Effector memory CD4-positive, alpha-beta T cell (primary cell): ENCODE results near the gene TRUB2.

Experiments
- DNase-seq, 3 donors: peaks; one replicate each; pipeline ENCODE4 v3.0.0-alpha.2; 2020
- H3K27ac ChIP-seq: 2 replicates; pipeline ENCODE4 v1.7.0; 2013; ENCODE audit warnings: mild to moderate bottlenecking, low read length, moderate library complexity; ENCODE audit not compliant: insufficient read depth, poor library complexity, severe bottlenecking
- H3K27me3 ChIP-seq: replicated peaks from 2 replicates; pipeline ENCODE4 v1.7.0; 2013; ENCODE audit warnings: mild to moderate bottlenecking, low read length; ENCODE audit not compliant: insufficient read depth, control insufficient read depth, poor library complexity, severe bottlenecking
- H3K36me3 ChIP-seq: 2 replicates; pipeline ENCODE4 v1.7.0; 2013; ENCODE audit warnings: mild to moderate bottlenecking, low read length, moderate library complexity; ENCODE audit not compliant: control insufficient read depth, insufficient read depth
- H3K4me1 ChIP-seq: 2 replicates; pipeline ENCODE4 v1.7.0; 2013; ENCODE audit warnings: low read length, mild to moderate bottlenecking; ENCODE audit not compliant: control insufficient read depth, insufficient read depth, poor library complexity, severe bottlenecking
- H3K4me3 ChIP-seq: 2 replicates; pipeline ENCODE4 v1.7.0; 2013; ENCODE audit warnings: low read length, low read depth, mild to moderate bottlenecking; ENCODE audit not compliant: insufficient read depth, poor library complexity, severe bottlenecking
- H3K9me3 ChIP-seq: 2 replicates; pipeline ENCODE4 v1.7.0; 2013; ENCODE audit warnings: mild to moderate bottlenecking, low read length, moderate library complexity; ENCODE audit not compliant: control insufficient read depth

TRUB2 gene

GRCh38 chr9:128304136-128304970 lies 17.9 kb downstream of the TRUB2 start:
- H3K27ac ChIP-seq, result no peak overlapping the region
- no peaks in the 10 kb centered on the region for H3K9me3 ChIP-seq
- H3K4me1 ChIP-seq, result no peaks in the 10 kb centered on the region
- no peak overlapping the region for H3K4me3 ChIP-seq
- DNase-seq, result no peak
- H3K27me3 ChIP-seq, result no peaks in the 10 kb centered on the region
- peaks cover 4% of the 10 kb centered on the region for H3K36me3 ChIP-seq

GRCh38 chr9:128298535-128299482 lies 23.4 kb downstream of the TRUB2 start:
- Histone ChIP-seq H3K27ac (no peak overlapping the region), H3K9me3 (no peaks in the 10 kb centered on the region)

GRCh38 chr9:128297221-128297773 lies 24.9 kb downstream of the TRUB2 start:
- no peaks in the 10 kb centered on the region for H3K36me3 ChIP-seq
- H3K4me3 ChIP-seq, result no peak overlapping the region
- DNase-seq, result no peak
- no peak overlapping the region for H3K27ac ChIP-seq
- H3K9me3 ChIP-seq, result no peaks in the 10 kb centered on the region
- H3K4me1 ChIP-seq, result no peaks in the 10 kb centered on the region
- no peaks in the 10 kb centered on the region for H3K27me3 ChIP-seq

More at GRCh38 chr9:128298535-128299482, 23.4 kb downstream of the TRUB2 start:
- no peak overlapping the region for H3K4me3 ChIP-seq
- no peaks in the 10 kb centered on the region for H3K27me3 ChIP-seq
- no peaks in the 10 kb centered on the region for H3K4me1 ChIP-seq
- H3K36me3 ChIP-seq, result no peaks in the 10 kb centered on the region
- no peak for DNase-seq

GRCh38 chr9:128296340-128297220 lies 25.7 kb downstream of the TRUB2 start:
- Histone ChIP-seq H3K4me3 (no peak overlapping the region), H3K27me3 (no peaks in the 10 kb centered on the region), H3K9me3 (no peaks in the 10 kb centered on the region), H3K27ac (no peak overlapping the region), H3K36me3 (no peaks in the 10 kb centered on the region), H3K4me1 (no peaks in the 10 kb centered on the region)
- DNase-seq, result no peak

GRCh38 chr9:128294142-128294541 lies 28.1 kb downstream of the TRUB2 start:
- H3K9me3 ChIP-seq, result no peaks in the 10 kb centered on the region
- no peak overlapping the region for H3K4me3 ChIP-seq
- H3K36me3 ChIP-seq, result no peaks in the 10 kb centered on the region
- H3K4me1 ChIP-seq, result no peaks in the 10 kb centered on the region
- no peak overlapping the region for H3K27ac ChIP-seq
- no peaks in the 10 kb centered on the region for H3K27me3 ChIP-seq
- DNase-seq, result no peak

- no peaks in the 10 kb centered on the region for H3K27me3 ChIP-seq
- H3K27ac ChIP-seq, result no peak overlapping the region
- no peaks in the 10 kb centered on the region for H3K9me3 ChIP-seq
- no peak overlapping the region for H3K4me3 ChIP-seq
- no peaks in the 10 kb centered on the region for H3K4me1 ChIP-seq
- peaks cover 5% of the 10 kb centered on the region for H3K36me3 ChIP-seq
- no peak for DNase-seq
These were observed 29.2 kb downstream of the TRUB2 start for GRCh38 chr9:128293091-128293490.

- Histone ChIP-seq H3K36me3 (peaks cover 5% of the 10 kb centered on the region), H3K9me3 (no peaks in the 10 kb centered on the region), H3K4me1 (no peaks in the 10 kb centered on the region), H3K27ac (no peak overlapping the region), H3K4me3 (no peak overlapping the region), H3K27me3 (no peaks in the 10 kb centered on the region)
- DNase-seq, result no peak
These were observed 30.2 kb downstream of the TRUB2 start for GRCh38 chr9:128292009-128292408.

- Histone ChIP-seq H3K9me3 (no peaks in the 10 kb centered on the region), H3K27me3 (no peaks in the 10 kb centered on the region), H3K27ac (no peak overlapping the region)
These were observed 33.8 kb downstream of the TRUB2 start for GRCh38 chr9:128288273-128289004.

GRCh38 chr9:128286440-128286839 lies 35.8 kb downstream of the TRUB2 start:
- Histone ChIP-seq H3K36me3 (peaks cover 20% of the 10 kb centered on the region), H3K9me3 (no peaks in the 10 kb centered on the region), H3K27ac (no peak overlapping the region), H3K4me3 (no peak overlapping the region), H3K4me1 (no peaks in the 10 kb centered on the region), H3K27me3 (no peaks in the 10 kb centered on the region)
- DNase-seq, result no peak

More at GRCh38 chr9:128288273-128289004, 33.8 kb downstream of the TRUB2 start:
- no peak for DNase-seq
- Histone ChIP-seq H3K36me3 (peaks cover 20% of the 10 kb centered on the region), H3K4me1 (no peaks in the 10 kb centered on the region), H3K4me3 (no peak overlapping the region)
